K562 (cell line): ENCODE results near the gene TMEM120B.

Source experiments
- NR2F6 ChIP-seq: fragments of 450-650 bp; formaldehyde crosslinking; IDR thresholded peaks from 2 replicates; pipeline ENCODE4 v1.4.0; 2020; ENCODE audit warnings: mild to moderate bottlenecking
- NRF1 ChIP-seq, 2 experiments: fragments of 450-650 bp; IDR thresholded peaks in 1 of 2; conservative IDR thresholded peaks in 1 of 2; 2 replicates each; pipeline ENCODE4 v1.6.1; 2014; ENCODE audit warnings: mild to moderate bottlenecking in 2 of 2
- POLR2AphosphoS5 ChIP-seq: IDR thresholded peaks from 2 replicates; pipeline ENCODE4 v1.6.1; 2011; ENCODE audit warnings: mild to moderate bottlenecking, low read depth, low read length, moderate library complexity; ENCODE audit not compliant: control insufficient read depth, insufficient read depth
- SMC3 ChIP-seq: conservative IDR thresholded peaks from 2 replicates; pipeline ENCODE4 v1.6.1; 2011; ENCODE audit warnings: low read depth, low read length, improper control_type of control experiment; ENCODE audit not compliant: insufficient read depth
- SP2 ChIP-seq: IDR thresholded peaks from 2 replicates; pipeline ENCODE4 v1.6.1; 2011; ENCODE audit warnings: mild to moderate bottlenecking, low read depth, low read length, moderate library complexity; ENCODE audit not compliant: poor library complexity, severe bottlenecking; ENCODE audit errors: extremely low read depth
- ZNF184 ChIP-seq: sonication (generic); formaldehyde crosslinking; IDR thresholded peaks from 2 replicates; pipeline ENCODE4 v1.5.0; 2020; ENCODE audit warnings: missing genetic modification reagents
- TF ChIP-seq, protein P1 (sequence below), 3 experiments: IDR thresholded peaks in 2 of 3; conservative IDR thresholded peaks in 1 of 3; 2 replicates each; pipeline ENCODE4 v1.5.1; 2011 to 2012; ENCODE audit warnings: low read length in 3 of 3, mild to moderate bottlenecking in 3 of 3, control low read depth in 2 of 3, improper control_type of control experiment in 1 of 3, inconsistent platforms in 1 of 3, low read depth in 1 of 3, mixed read lengths in 1 of 3, moderate library complexity in 1 of 3; ENCODE audit not compliant: insufficient read depth in 2 of 3
- TF ChIP-seq, protein P2 (sequence below), 2 experiments: fragments of 450-650 bp; formaldehyde crosslinking in 1 of 2; IDR thresholded peaks; 2 replicates each; pipeline versions ENCODE4 v1.4.0 to v1.6.1; 2014 to 2020; ENCODE audit warnings: mild to moderate bottlenecking in 2 of 2, borderline replicate concordance in 1 of 2, low read depth in 1 of 2
- TF ChIP-seq, protein P3 (sequence below): sonication (generic); formaldehyde crosslinking; IDR thresholded peaks from 2 replicates; pipeline ENCODE4 v1.8.0; 2022; ENCODE audit warnings: mild to moderate bottlenecking, missing genetic modification reagents, borderline replicate concordance

DNA sequence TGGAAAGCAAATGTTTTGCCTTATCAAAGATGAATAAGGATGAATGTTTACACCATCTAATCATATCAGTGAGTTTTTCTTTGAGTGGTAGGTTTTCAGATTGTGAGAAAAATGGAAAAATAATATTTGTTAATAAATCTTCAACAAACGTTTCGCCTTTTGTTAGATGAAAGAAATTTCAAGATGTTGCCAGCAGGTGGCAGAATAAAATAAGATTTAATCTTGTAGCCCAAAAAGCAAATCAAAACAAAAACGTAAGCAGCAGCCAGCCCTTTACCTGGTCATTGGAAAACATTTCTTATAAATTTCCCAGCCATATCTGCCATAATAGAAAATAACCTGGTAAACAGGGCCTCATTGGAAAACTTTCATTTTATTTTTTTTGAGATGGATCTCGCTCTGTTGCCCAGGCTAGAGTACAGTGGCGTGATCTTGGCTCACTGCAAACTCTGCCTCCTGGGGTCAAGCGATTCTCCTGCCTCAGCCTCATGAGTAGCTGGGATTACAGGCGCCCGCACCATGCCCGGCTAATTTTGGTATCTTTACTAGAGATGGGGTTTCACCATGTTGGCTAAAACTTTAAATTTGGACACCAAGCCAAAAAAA, 15.4 kb upstream of the TMEM120B start:
- TF ChIP-seq ZNF184 (CRISPR knock-in tag) (no peak), SMC3 (peak; percentile 73), SP2 (no peak), POLR2AphosphoS5 (no peak), NR2F6 (CRISPR knock-in tag) (no peak), NRF1 (conservative IDR thresholded peaks at IDR 0.05 in 1 of 2, IDR thresholded peaks at IDR 0.05 in 1 of 2) (no peak)
- TF ChIP-seq, protein P1, sequence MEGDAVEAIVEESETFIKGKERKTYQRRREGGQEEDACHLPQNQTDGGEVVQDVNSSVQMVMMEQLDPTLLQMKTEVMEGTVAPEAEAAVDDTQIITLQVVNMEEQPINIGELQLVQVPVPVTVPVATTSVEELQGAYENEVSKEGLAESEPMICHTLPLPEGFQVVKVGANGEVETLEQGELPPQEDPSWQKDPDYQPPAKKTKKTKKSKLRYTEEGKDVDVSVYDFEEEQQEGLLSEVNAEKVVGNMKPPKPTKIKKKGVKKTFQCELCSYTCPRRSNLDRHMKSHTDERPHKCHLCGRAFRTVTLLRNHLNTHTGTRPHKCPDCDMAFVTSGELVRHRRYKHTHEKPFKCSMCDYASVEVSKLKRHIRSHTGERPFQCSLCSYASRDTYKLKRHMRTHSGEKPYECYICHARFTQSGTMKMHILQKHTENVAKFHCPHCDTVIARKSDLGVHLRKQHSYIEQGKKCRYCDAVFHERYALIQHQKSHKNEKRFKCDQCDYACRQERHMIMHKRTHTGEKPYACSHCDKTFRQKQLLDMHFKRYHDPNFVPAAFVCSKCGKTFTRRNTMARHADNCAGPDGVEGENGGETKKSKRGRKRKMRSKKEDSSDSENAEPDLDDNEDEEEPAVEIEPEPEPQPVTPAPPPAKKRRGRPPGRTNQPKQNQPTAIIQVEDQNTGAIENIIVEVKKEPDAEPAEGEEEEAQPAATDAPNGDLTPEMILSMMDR (IDR thresholded peaks at IDR 0.05 in 2 of 3, conservative IDR thresholded peaks at IDR 0.05 in 1 of 3; ENCODE audit: insufficient read depth in 2 of 3, low read depth in 1 of 3, low read length in 3 of 3), result peak; percentile 47 to 75 (median 49); a peak in 5 of 6 replicates
- TF ChIP-seq, protein P2, sequence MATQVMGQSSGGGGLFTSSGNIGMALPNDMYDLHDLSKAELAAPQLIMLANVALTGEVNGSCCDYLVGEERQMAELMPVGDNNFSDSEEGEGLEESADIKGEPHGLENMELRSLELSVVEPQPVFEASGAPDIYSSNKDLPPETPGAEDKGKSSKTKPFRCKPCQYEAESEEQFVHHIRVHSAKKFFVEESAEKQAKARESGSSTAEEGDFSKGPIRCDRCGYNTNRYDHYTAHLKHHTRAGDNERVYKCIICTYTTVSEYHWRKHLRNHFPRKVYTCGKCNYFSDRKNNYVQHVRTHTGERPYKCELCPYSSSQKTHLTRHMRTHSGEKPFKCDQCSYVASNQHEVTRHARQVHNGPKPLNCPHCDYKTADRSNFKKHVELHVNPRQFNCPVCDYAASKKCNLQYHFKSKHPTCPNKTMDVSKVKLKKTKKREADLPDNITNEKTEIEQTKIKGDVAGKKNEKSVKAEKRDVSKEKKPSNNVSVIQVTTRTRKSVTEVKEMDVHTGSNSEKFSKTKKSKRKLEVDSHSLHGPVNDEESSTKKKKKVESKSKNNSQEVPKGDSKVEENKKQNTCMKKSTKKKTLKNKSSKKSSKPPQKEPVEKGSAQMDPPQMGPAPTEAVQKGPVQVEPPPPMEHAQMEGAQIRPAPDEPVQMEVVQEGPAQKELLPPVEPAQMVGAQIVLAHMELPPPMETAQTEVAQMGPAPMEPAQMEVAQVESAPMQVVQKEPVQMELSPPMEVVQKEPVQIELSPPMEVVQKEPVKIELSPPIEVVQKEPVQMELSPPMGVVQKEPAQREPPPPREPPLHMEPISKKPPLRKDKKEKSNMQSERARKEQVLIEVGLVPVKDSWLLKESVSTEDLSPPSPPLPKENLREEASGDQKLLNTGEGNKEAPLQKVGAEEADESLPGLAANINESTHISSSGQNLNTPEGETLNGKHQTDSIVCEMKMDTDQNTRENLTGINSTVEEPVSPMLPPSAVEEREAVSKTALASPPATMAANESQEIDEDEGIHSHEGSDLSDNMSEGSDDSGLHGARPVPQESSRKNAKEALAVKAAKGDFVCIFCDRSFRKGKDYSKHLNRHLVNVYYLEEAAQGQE (IDR thresholded peaks at IDR 0.05; ENCODE audit: borderline replicate concordance), result peak; percentile 88; the same call in 1 of the 2 replicates
- TF ChIP-seq, protein P2 (CRISPR knock-in tag; IDR thresholded peaks at IDR 0.05; ENCODE audit: low read depth), result no peak
- TF ChIP-seq, protein P3, sequence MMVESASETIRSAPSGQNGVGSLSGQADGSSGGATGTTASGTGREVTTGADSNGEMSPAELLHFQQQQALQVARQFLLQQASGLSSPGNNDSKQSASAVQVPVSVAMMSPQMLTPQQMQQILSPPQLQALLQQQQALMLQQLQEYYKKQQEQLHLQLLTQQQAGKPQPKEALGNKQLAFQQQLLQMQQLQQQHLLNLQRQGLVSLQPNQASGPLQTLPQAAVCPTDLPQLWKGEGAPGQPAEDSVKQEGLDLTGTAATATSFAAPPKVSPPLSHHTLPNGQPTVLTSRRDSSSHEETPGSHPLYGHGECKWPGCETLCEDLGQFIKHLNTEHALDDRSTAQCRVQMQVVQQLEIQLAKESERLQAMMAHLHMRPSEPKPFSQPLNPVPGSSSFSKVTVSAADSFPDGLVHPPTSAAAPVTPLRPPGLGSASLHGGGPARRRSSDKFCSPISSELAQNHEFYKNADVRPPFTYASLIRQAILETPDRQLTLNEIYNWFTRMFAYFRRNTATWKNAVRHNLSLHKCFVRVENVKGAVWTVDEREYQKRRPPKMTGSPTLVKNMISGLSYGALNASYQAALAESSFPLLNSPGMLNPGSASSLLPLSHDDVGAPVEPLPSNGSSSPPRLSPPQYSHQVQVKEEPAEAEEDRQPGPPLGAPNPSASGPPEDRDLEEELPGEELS (CRISPR knock-in tag), result no peak
